ENCODE results near the gene OCA2. TPM values are rescaled to one million over a fixed set of nuclear protein-coding genes. Genes with fewer than 3 reads are reported as not detected.

The OCA2 gene
- total and polyA plus RNA-seq, 2 of the 8 experiments (the other 6 are each of a cell fraction or from before 2014, with no cell fraction given) = 0.20 TPM

- TF ChIP-seq CHD7 (IDR thresholded peaks at IDR 0.05; ENCODE audit: insufficient replicate concordance, low read length) = no peak
- no peak for TF ChIP-seq TEAD4 (IDR thresholded peaks at IDR 0.05; ENCODE audit: low read depth, low read length)
- TF ChIP-seq CREB1 (IDR thresholded peaks at IDR 0.05) = no peak
- TF ChIP-seq GTF2F1 (IDR thresholded peaks at IDR 0.05; ENCODE audit: borderline replicate concordance, low read depth, low read length) = no peak
Observed at GRCh38 chr15:27833178-27833577, 265.9 kb downstream of the OCA2 start (continued).

Data from H1 (cell line).